HG03039 (cell line): ENCODE measurements around the gene PTGER4.
A peak's percentile ranks its signal among the peaks of the same experiment; 100 is the strongest.
"Not testable (repeated sequence)": the region's sequence is repeated elsewhere in the genome, so short reads cannot be mapped to it uniquely, and the experiment has no call there.

ENCODE experiments used
- ATAC-seq: cut with Tn5 transposase; IDR thresholded peaks from one replicate; pipeline ENCODE4 v1.9.1; 2021; ENCODE audit warnings: mild to moderate bottlenecking, moderate library complexity; ENCODE audit not compliant: unreplicated experiment

The PTGER4 gene

GRCh38 chr5:40679913-40680681 lies at the start of gene PTGER4:
PTGER4 (plus strand) TSS chr5:40679915; CDS start chr5:40680994, 1,079 bp downstream.
- peak; percentile 24 for ATAC-seq

GRCh38 chr5:40630126-40630525 lies 49.6 kb upstream of the PTGER4 start:
- no peak for ATAC-seq

- no peak for ATAC-seq
These were observed 48.5 kb upstream of the PTGER4 start for GRCh38 chr5:40631236-40631635.

- no peak for ATAC-seq
These were observed 45.6 kb upstream of the PTGER4 start for GRCh38 chr5:40634154-40634553.

- ATAC-seq, result no peak
These were observed 45.1 kb upstream of the PTGER4 start for GRCh38 chr5:40634593-40634992.

GRCh38 chr5:40639531-40639930 lies 40.2 kb upstream of the PTGER4 start:
- ATAC-seq, result not testable (repeated sequence)

- no peak for ATAC-seq
These were observed 33.4 kb upstream of the PTGER4 start for GRCh38 chr5:40646266-40646665.

GRCh38 chr5:40648150-40648549 lies 31.6 kb upstream of the PTGER4 start:
- ATAC-seq, result no peak

GRCh38 chr5:40649463-40650030 lies 30.2 kb upstream of the PTGER4 start:
- no peak for ATAC-seq

- ATAC-seq, result no peak
These were observed 28.5 kb upstream of the PTGER4 start for GRCh38 chr5:40651201-40651600.

- no peak for ATAC-seq
These were observed 27.1 kb upstream of the PTGER4 start for GRCh38 chr5:40652441-40653220.

- no peak for ATAC-seq
These were observed 26.3 kb upstream of the PTGER4 start for GRCh38 chr5:40653221-40654022.

GRCh38 chr5:40654377-40654991 lies 25.2 kb upstream of the PTGER4 start:
- ATAC-seq, result no peak

- ATAC-seq, result no peak
These were observed 24.6 kb upstream of the PTGER4 start for GRCh38 chr5:40655138-40655537.

- ATAC-seq, result not testable (repeated sequence)
These were observed 23.6 kb upstream of the PTGER4 start for GRCh38 chr5:40656091-40656490.

- no peak for ATAC-seq
These were observed 22.9 kb upstream of the PTGER4 start for GRCh38 chr5:40656766-40657165.

- no peak for ATAC-seq
These were observed 19.0 kb upstream of the PTGER4 start for GRCh38 chr5:40660751-40661150.

GRCh38 chr5:40665635-40666298 lies 13.9 kb upstream of the PTGER4 start:
- no peak for ATAC-seq

- no peak for ATAC-seq
These were observed 13.1 kb upstream of the PTGER4 start for GRCh38 chr5:40666657-40667056.

- no peak for ATAC-seq
These were observed 12.5 kb upstream of the PTGER4 start for GRCh38 chr5:40667161-40667663.
